GOT3 (cell line): ENCODE data around the gene GCGR.

Experiments used
- DNase-seq: peaks from one replicate; lab custom pipeline; 2025; ENCODE audit warnings: mixed read lengths; lab: John Stamatoyannopoulos, UW

GCGR gene

DNA sequence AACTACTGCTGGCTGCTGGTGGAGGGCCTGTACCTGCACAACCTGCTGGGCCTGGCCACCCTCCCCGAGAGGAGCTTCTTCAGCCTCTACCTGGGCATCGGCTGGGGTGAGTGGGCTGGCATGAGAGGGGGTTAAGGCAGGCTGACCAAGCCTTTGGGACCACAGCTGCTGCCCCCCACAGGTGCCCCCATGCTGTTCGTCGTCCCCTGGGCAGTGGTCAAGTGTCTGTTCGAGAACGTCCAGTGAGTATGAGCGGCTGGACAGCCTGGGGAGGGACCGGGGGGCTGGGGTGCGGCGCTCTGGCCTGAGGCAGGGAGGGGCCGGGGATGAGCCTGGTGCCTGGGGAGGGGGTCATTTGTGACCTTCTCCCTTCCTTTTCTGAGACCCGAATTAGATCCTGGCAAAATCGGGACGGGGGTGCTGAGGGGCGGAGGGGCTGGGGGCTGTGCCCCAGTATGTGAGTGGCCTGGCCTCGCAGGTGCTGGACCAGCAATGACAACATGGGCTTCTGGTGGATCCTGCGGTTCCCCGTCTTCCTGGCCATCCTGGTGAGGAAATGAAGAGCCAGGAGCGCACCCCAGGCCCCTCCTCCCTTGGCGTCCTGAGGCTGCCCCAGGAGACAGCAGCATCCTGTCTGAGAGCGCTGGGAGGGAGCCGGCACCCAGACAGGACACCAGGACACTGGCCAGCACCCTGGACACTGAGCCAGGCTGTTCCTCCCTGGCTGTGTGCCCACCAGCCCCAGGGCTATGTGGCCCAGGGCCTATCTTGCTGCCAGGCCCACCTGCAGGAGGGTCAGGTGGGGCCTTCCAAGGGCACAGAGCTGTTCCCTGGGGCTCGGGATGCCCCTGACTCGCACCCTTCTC, 8.0 kb downstream of the GCGR start:
- no peak for DNase-seq

DNA sequence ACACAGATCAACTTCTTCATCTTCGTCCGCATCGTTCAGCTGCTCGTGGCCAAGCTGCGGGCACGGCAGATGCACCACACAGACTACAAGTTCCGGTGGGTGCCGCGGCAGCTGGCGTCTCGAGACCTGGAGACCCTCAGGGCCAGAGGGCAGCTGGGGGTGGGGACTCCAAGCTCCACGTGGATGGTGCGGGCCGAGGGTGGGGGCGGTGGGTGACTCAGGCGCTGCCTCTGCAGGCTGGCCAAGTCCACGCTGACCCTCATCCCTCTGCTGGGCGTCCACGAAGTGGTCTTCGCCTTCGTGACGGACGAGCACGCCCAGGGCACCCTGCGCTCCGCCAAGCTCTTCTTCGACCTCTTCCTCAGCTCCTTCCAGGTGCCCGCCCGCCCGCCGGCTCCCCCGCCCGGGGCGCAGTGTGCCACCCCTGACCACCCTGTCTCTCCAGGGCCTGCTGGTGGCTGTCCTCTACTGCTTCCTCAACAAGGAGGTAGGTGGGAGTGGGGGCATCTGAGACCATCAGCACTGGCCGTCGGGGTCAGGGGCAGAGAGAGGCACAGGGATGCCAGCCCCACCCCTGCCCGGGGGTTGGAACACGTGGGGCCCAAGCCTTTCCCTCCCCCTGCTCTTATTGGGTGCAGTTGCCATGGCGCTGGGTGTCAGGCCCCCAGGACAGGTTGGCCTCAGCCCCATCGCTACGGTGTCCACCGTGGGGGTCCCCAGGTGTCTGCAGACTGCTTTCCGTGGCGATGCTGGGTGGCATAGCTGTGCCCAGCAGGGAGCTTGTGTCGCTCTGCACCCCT, 8.8 kb downstream of the GCGR start:
- no peak for DNase-seq

- DNase-seq = no peak
Observed at GRCh38 chr17:81813371-81813684, 9.4 kb downstream of the GCGR start.

DNA sequence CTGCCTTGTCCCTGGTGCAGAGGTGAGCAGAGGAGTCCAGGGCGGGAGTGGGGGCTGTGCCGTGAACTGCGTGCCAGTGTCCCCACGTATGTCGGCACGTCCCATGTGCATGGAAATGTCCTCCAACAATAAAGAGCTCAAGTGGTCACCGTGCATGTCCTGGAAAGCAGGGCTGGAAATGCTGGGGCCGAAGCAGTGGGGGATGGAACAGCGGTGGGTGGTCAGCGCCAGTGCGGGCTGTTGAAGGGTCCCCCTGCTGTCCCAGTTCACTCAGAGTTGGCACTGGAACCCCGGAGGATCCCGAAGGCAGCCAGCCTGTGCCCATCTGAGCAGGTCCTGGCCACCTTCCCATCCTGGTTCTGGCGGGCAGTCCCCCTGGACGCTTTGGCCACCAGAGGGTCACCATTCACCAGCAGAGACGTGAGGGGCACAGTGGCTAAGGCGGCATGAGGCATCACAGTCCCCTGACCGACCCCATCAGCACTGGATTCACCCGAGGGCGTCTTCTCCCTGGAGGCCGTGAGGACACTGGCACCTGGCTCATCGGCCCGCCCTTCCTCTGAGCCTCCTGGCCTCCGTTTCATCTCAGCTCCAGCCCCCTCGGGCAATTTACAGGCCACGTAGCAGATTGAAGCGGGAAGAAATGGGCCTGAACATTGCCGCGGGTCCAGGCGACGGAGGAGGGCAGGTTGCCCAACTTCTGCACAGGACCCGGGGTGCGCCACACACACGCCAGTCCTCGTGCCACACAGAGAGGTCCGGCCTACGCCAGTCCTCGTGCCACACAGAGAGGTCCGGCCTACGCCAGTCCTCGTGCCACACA, 10.1 kb downstream of the GCGR start:
- DNase-seq = no peak

- no peak for DNase-seq
Observed at GRCh38 chr17:81814748-81815645, 11.0 kb downstream of the GCGR start.

GRCh38 chr17:81815646-81815986, 11.7 kb downstream of the GCGR start:
- no peak for DNase-seq

DNA sequence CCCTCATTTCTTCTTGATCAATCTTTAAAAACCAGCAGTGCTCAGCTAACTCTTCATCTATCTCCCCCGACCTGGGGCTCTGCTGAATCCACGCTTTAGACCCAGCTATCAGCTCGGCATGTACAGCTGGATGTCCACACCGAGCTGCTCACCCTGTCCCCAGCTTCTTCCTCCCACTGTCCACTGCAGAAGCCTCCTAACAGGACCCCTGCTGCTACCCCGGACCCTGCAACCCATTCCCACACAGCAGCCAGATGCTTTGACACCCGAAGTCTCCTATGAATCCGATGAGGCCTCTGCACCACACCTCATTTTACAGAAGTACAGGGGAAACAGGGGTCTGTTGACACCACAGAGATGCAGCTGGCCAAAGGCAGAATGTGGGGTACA, 13.8 kb downstream of the GCGR start:
- DNase-seq = no peak

- DNase-seq = no peak
Observed at GRCh38 chr17:81819708-81820107, 15.8 kb downstream of the GCGR start.

DNA sequence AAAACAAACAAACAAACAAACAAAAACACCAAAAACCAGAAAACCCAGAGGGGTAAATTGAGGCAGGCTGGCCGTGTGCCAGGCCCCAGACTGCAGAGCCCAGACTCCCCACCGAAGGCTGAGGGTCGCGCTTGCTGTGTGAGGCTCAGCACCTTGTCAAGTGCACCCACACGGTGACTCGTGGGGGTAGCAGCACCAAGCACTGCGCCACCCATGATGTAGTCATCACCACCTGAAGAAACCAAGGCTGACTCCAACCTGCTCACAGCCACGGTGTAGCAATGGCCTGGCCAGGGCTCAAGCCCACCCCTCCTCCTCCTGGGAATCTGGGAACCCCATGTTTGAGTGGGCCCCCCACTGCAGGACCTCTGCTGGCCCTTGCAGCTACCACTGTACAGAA, 17.2 kb downstream of the GCGR start:
- no peak for DNase-seq

- DNase-seq = no peak
Observed at GRCh38 chr17:81821603-81822311, 17.8 kb downstream of the GCGR start.

- no peak for DNase-seq
Observed at GRCh38 chr17:81822312-81822637, 18.3 kb downstream of the GCGR start.

DNA sequence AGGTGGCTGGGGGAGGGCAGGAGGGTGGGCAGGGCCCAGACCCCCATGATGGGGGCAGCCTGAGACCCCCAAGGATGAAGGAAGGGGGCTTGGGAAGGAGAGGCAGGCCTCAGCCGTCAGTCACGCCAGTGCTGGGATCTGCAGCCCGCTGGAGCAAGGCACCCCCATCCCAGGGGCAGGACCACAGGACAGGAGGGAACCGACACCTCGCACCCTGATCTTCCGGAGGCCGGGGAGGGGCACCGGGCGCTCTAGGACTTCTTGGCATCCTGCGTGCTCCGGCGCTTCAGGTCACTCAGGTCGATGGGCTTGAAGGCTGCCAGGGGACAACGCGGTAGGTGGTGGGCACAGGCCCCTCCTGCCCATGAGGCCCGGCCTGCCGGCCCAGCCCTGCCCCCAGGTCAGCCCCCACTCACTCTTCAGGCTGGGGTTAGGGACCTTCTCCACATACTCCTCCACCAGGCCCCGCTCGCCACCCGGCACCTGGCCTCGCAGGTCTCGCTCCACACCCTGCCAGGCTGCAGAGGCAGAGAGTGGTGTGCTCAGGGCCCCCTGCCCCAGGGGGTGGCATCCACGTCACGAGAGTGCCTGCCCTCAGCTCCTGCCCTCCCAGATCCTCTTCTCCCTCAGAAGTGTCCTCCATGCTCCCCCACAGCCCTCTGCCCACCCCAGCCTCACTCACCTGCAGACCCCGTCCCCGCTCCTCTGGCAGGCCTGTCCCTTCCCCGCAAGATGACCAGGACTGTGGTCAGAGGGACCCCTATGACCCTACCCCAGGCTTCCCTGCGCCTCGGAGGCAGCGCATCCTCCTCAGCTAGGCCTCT, 19.3 kb downstream of the GCGR start:
- no peak for DNase-seq

- DNase-seq = no peak
Observed at GRCh38 chr17:81823820-81824550, 20.0 kb downstream of the GCGR start.

GRCh38 chr17:81824595-81824994, 20.6 kb downstream of the GCGR start:
- no peak for DNase-seq

DNA sequence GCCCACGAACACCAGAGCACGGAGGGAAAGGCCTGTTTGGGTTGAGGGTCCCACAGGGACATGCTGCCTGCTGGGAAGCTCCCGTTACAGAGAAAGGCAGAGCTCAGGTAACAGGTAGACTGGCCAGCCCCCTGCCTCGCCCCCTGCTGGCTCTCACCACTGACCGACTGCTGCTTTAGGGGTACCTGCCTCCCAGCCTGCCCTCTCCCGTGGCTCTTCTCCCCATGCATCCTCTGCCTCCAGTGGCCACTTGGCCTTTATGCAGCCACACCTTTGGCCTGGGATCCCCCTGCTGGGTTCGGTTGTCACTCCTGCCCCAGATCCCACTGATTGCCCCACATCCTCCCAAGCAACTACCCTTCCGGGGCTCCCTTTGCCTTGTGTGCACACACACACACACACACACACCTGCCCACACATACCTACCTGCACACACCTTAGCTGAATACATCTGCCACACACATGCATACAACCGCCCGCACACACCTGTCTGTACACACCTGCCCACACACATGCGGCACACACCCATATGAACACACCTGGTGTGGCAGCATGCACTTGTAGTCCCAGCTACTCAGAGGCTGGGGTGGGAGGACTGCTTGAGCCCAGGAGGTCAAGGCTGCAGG, 22.0 kb downstream of the GCGR start:
- DNase-seq = no peak

DNA sequence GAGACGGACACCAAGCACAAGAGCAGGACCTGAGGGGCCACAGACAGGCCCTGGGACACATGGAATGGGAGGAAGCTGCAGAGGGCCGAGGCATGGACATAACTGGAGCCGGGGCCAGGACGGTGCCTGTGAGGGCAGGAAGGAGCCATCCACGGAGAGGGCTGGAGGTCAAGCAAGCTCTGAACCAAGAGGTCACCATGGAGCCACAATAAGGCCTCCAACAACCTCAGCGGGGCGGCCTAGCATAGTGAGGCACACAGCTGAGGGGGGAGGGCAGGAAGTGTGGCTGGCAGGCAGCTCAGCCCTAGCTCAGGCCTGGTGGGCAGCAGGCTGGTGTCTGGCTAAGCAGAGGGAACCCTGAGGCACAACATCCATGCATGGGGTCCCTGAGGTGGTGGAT, 24.7 kb downstream of the GCGR start:
- DNase-seq = no peak

- DNase-seq = no peak
Observed at GRCh38 chr17:81829858-81830257, 25.9 kb downstream of the GCGR start.

- DNase-seq = no peak
Observed at GRCh38 chr17:81831563-81831956, 27.6 kb downstream of the GCGR start.

DNA sequence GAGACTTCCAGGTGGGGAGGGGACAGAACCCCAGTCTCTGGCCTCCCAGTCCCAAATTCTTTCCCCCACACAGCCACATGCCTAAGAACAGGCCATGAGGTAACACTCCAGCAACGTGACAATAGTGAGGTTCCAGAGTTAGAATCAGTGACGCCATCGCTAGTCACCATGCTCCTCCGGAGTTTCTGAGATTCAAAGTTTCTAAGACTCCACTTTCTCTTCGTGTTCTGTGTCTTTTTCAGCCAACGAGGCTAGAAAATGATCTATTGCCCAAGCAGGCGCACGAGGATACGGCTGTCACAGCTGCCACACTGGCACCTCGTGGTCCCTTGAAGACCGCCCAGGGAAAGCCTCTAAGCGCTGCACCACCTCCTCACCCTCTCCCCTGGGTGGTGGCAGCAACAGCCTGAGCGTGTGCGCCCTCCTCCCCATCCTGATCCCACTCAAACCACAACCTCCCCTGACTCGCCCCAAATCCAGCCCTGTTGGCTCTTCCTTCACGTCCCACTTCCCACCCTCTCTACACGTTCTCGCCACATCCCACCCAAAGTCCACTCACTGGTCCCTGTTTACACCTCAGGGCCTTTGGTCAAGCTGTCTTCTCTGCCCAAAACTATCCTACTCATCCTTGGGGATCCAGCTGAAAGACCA, 28.1 kb downstream of the GCGR start:
- no peak for DNase-seq
